Uterus (tissue), 2 donors: Measurements from ENCODE around the gene SDC1.

Source experiments
- CTCF ChIP-seq, 4 experiments: fragments of 200-600 bp in 2 of 4; fragments of 450-650 bp in 2 of 4; sonication (generic) in 2 of 4; IDR thresholded peaks; one replicate each; pipeline ENCODE4 v1.5.1; 2016 to 2019; ENCODE audit warnings: antibody characterized with exemption in 4 of 4, mild to moderate bottlenecking in 2 of 4, moderate library complexity in 1 of 4
- POLR2A ChIP-seq, 2 donors: fragments of 450-650 bp; IDR thresholded peaks; one replicate each; pipeline ENCODE4 v1.6.1; 2016; ENCODE audit warnings: antibody characterized with exemption in 2 of 2, mild to moderate bottlenecking in 1 of 2, moderate library complexity in 1 of 2

DNA sequence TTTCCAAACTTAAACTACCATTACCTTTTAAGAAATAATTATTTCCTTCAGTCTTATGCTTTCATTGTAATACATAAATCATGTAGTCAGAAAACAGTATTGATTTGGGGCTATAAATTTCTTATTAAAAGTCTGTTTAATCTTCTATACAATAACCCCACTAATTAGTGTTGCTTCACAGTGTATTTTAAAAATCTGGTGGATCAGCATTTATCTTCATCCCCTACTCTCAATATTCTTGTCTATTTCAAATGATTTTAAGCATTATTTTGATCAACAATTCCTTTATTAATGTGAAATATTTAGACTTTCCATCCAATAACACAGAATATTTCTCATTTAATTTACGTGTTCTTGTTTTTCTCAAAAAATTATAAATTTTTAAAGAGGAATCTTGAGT is 32.5 kb upstream of the SDC1 start:
- no peak for TF ChIP-seq CTCF (IDR thresholded peaks at IDR 0.05)
- no peak for TF ChIP-seq POLR2A (IDR thresholded peaks at IDR 0.05)
